ENCODE results near the gene SDF4.
"Not testable (repeated sequence)": the region's sequence is repeated elsewhere in the genome, so short reads cannot be mapped to it uniquely, and the experiment has no call there.

Gene SDF4

GRCh38 chr1:1197188-1197500 lies 34.7 kb downstream of the SDF4 start:
- H3K4me3 ChIP-seq (ENCODE audit: low read length): no peak overlapping the region
- H3K27me3 ChIP-seq (ENCODE audit: control insufficient read depth, low read length): peaks cover 20% of the 10 kb centered on the region
- TF ChIP-seq, protein P1, sequence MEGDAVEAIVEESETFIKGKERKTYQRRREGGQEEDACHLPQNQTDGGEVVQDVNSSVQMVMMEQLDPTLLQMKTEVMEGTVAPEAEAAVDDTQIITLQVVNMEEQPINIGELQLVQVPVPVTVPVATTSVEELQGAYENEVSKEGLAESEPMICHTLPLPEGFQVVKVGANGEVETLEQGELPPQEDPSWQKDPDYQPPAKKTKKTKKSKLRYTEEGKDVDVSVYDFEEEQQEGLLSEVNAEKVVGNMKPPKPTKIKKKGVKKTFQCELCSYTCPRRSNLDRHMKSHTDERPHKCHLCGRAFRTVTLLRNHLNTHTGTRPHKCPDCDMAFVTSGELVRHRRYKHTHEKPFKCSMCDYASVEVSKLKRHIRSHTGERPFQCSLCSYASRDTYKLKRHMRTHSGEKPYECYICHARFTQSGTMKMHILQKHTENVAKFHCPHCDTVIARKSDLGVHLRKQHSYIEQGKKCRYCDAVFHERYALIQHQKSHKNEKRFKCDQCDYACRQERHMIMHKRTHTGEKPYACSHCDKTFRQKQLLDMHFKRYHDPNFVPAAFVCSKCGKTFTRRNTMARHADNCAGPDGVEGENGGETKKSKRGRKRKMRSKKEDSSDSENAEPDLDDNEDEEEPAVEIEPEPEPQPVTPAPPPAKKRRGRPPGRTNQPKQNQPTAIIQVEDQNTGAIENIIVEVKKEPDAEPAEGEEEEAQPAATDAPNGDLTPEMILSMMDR (IDR thresholded peaks at IDR 0.05; ENCODE audit: low read depth, low read length, poor library complexity, severe bottlenecking): no peak
- TF ChIP-seq EZH2phosphoT487 (IDR thresholded peaks at IDR 0.05; ENCODE audit: borderline replicate concordance, low read length): no peak
- H3K36me3 ChIP-seq (ENCODE audit: control insufficient read depth, low read length): no peaks in the 10 kb centered on the region
- H3F3A ChIP-seq (ENCODE audit: control insufficient read depth, insufficient read depth): no peaks in the 10 kb centered on the region
- H3K9me2 ChIP-seq (replicated peaks; ENCODE audit: control insufficient read depth, low read length): no peaks in the 10 kb centered on the region
- no peaks in the 10 kb centered on the region for H4K20me1 ChIP-seq (ENCODE audit: control insufficient read depth, insufficient read depth, low read depth, low read length)
- H3K79me2 ChIP-seq (ENCODE audit: control insufficient read depth, low read length): no peaks in the 10 kb centered on the region
- no peak overlapping the region for H3K4me2 ChIP-seq (ENCODE audit: low read length)
- H3K4me1 ChIP-seq (ENCODE audit: control insufficient read depth, low read length): no peaks in the 10 kb centered on the region
- H3K27ac ChIP-seq (ENCODE audit: low read depth, low read length): no peak overlapping the region
- no peaks in the 10 kb centered on the region for H3K9me3 ChIP-seq (ENCODE audit: control insufficient read depth, insufficient read depth, low read length)

DNA sequence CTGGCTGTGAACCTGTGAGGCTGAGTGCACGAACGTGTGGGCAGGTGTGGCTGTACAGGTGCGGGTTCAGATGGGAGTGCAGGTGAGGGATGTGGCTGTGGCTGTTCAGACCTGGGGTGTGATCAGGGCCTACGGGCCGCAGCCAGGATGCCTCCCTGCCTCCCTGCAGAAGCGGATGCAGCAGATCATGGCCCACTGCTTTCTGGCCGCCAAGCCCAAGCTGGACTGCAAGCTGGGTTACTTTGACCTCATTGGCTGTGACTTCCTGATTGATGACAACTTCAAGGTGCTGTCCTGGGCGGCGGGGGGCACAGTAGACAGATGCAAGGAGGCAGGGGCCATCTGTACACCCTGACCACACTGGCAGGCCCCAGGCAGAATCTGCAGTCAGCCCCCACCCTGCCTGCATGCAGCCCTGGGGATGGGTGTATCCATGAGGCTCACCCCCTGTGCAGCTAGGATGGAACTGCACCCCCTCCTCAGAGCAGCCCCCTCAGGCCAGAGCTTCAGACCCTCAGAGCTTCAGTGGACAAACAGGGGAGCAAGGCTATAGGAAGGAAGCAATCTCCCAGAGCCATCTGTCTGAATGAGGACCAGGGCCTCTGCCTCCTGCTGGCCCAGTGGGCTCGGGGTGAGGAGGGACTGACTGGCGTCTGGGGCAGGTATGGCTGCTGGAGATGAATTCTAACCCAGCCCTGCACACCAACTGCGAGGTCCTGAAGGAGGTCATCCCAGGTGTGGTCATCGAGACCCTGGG lies 35.2 kb downstream of the SDF4 start:
- Histone ChIP-seq H3K36me3 (ENCODE audit: control insufficient read depth, low read length) (no peaks in the 10 kb centered on the region), H4K20me1 (ENCODE audit: control insufficient read depth, insufficient read depth, low read depth, low read length) (no peaks in the 10 kb centered on the region), H3K4me2 (ENCODE audit: low read length) (no peak overlapping the region), H3K4me3 (ENCODE audit: low read length) (no peak overlapping the region), H3K4me1 (ENCODE audit: control insufficient read depth, low read length) (no peaks in the 10 kb centered on the region), H3K9me3 (ENCODE audit: control insufficient read depth, insufficient read depth, low read length) (no peaks in the 10 kb centered on the region), H3K9me2 (replicated peaks; ENCODE audit: control insufficient read depth, low read length) (no peaks in the 10 kb centered on the region), H3K27me3 (ENCODE audit: control insufficient read depth, low read length) (peaks cover 20% of the 10 kb centered on the region), H3K27ac (ENCODE audit: low read depth, low read length) (no peak overlapping the region), H3F3A (ENCODE audit: control insufficient read depth, insufficient read depth) (no peaks in the 10 kb centered on the region), H3K79me2 (ENCODE audit: control insufficient read depth, low read length) (no peaks in the 10 kb centered on the region)
- TF ChIP-seq, protein P1 (IDR thresholded peaks at IDR 0.05; ENCODE audit: low read depth, low read length, poor library complexity, severe bottlenecking): no peak
- TF ChIP-seq EZH2phosphoT487 (IDR thresholded peaks at IDR 0.05; ENCODE audit: borderline replicate concordance, low read length): no peak

GRCh38 chr1:1195726-1196125 lies 36.1 kb downstream of the SDF4 start:
- not testable (repeated sequence) for H3K9me3 ChIP-seq (ENCODE audit: control insufficient read depth, insufficient read depth, low read length); H3K79me2 ChIP-seq (ENCODE audit: control insufficient read depth, low read length); H3K4me3 ChIP-seq (ENCODE audit: low read length); H3K36me3 ChIP-seq (ENCODE audit: control insufficient read depth, low read length); H4K20me1 ChIP-seq (ENCODE audit: control insufficient read depth, insufficient read depth, low read depth, low read length); H3F3A ChIP-seq (ENCODE audit: control insufficient read depth, insufficient read depth); H3K9me2 ChIP-seq (replicated peaks; ENCODE audit: control insufficient read depth, low read length); H3K4me1 ChIP-seq (ENCODE audit: control insufficient read depth, low read length); H3K27ac ChIP-seq (ENCODE audit: low read depth, low read length); H3K4me2 ChIP-seq (ENCODE audit: low read length)
- H3K27me3 ChIP-seq (ENCODE audit: control insufficient read depth, low read length): peaks cover 19% of the 10 kb centered on the region

GRCh38 chr1:1194723-1195122 lies 37.1 kb downstream of the SDF4 start:
- no peak overlapping the region for H3K4me3 ChIP-seq (ENCODE audit: low read length)

More at GRCh38 chr1:1194723-1195122, 37.1 kb downstream of the SDF4 start:
- Histone ChIP-seq H3K9me2 (replicated peaks; ENCODE audit: control insufficient read depth, low read length) (no peaks in the 10 kb centered on the region), H3K27me3 (ENCODE audit: control insufficient read depth, low read length) (peaks cover 14% of the 10 kb centered on the region), H3F3A (ENCODE audit: control insufficient read depth, insufficient read depth) (no peaks in the 10 kb centered on the region), H3K36me3 (ENCODE audit: control insufficient read depth, low read length) (no peaks in the 10 kb centered on the region), H4K20me1 (ENCODE audit: control insufficient read depth, insufficient read depth, low read depth, low read length) (no peaks in the 10 kb centered on the region), H3K27ac (ENCODE audit: low read depth, low read length) (no peak overlapping the region), H3K4me2 (ENCODE audit: low read length) (no peak overlapping the region), H3K79me2 (ENCODE audit: control insufficient read depth, low read length) (no peaks in the 10 kb centered on the region), H3K9me3 (ENCODE audit: control insufficient read depth, insufficient read depth, low read length) (no peaks in the 10 kb centered on the region), H3K4me1 (ENCODE audit: control insufficient read depth, low read length) (no peaks in the 10 kb centered on the region)
- no peak for TF ChIP-seq EZH2phosphoT487 (IDR thresholded peaks at IDR 0.05; ENCODE audit: borderline replicate concordance, low read length)
- TF ChIP-seq, protein P1 (IDR thresholded peaks at IDR 0.05; ENCODE audit: low read depth, low read length, poor library complexity, severe bottlenecking): no peak
